ENCODE data around the gene CDH13. TPM values are rescaled to one million over a fixed set of nuclear protein-coding genes. Genes with fewer than 3 reads are reported as not detected.

Gene CDH13
- total and polyA plus RNA-seq, 9 donors: 1.9 to 34.2 (median 4.8) TPM

GRCh38 chr16:83272843-83273242 is 646.1 kb downstream of the CDH13 start:
- no peak overlapping the region for H3K4me3 ChIP-seq
- no peak overlapping the region for H3K27ac ChIP-seq
- H3K27me3 ChIP-seq: no peaks in the 10 kb centered on the region
- whole genome bisulfite sequencing, 3 donors: 71 to 75% (median 74%) methylated on average over 4 of the region's 4 CpGs
- intact Hi-C loops (cut with DNase I): no loop called here
- no peak for DNase-seq
- no peaks in the 10 kb centered on the region for H3K4me1 ChIP-seq (ENCODE audit: insufficient read depth)
- H3K36me3 ChIP-seq: no peaks in the 10 kb centered on the region
- H3K9me3 ChIP-seq: no peaks in the 10 kb centered on the region
- no peak for TF ChIP-seq POLR2A (IDR thresholded peaks at IDR 0.05)
- TF ChIP-seq EP300 (IDR thresholded peaks at IDR 0.05): no peak
- TF ChIP-seq CTCF (IDR thresholded peaks at IDR 0.05): no peak

- Histone ChIP-seq H3K27ac (no peak overlapping the region), H3K4me3 (no peak overlapping the region), H3K27me3 (no peaks in the 10 kb centered on the region), H3K4me1 (ENCODE audit: insufficient read depth) (no peaks in the 10 kb centered on the region), H3K36me3 (no peaks in the 10 kb centered on the region), H3K9me3 (no peaks in the 10 kb centered on the region)
- intact Hi-C loops (cut with DNase I): no loop called here
- 89 to 91% (median 90%) methylated on average over 9 of the region's 9 CpGs for WGBS, 3 donors
- DNase-seq: no peak
- no peak for TF ChIP-seq CTCF (IDR thresholded peaks at IDR 0.05)
- no peak for TF ChIP-seq EP300 (IDR thresholded peaks at IDR 0.05)
- TF ChIP-seq POLR2A (IDR thresholded peaks at IDR 0.05): no peak
These were observed 646.9 kb downstream of the CDH13 start for GRCh38 chr16:83273504-83274173.

- 80 to 84% (median 81%) methylated on average over 9 of the region's 9 CpGs for WGBS, 3 donors
These were observed 652.5 kb downstream of the CDH13 start for GRCh38 chr16:83279251-83279650.

GRCh38 chr16:83285921-83286320 is 659.2 kb downstream of the CDH13 start:
- no peak for TF ChIP-seq EP300 (IDR thresholded peaks at IDR 0.05)
- no peak for TF ChIP-seq CTCF (IDR thresholded peaks at IDR 0.05)
- no peak for TF ChIP-seq POLR2A (IDR thresholded peaks at IDR 0.05)
- no peak for DNase-seq
- intact Hi-C loops (cut with DNase I): no loop called here
- WGBS, 3 donors: 79 to 82% (median 82%) methylated on average over 6 of the region's 6 CpGs
- Histone ChIP-seq H3K4me3 (no peak overlapping the region), H3K4me1 (ENCODE audit: insufficient read depth) (no peaks in the 10 kb centered on the region), H3K27me3 (no peaks in the 10 kb centered on the region), H3K9me3 (no peaks in the 10 kb centered on the region), H3K36me3 (no peaks in the 10 kb centered on the region), H3K27ac (no peak overlapping the region)

More at GRCh38 chr16:83279251-83279650, 652.5 kb downstream of the CDH13 start:
- no peak overlapping the region for H3K27ac ChIP-seq
- no peaks in the 10 kb centered on the region for H3K9me3 ChIP-seq
- no peaks in the 10 kb centered on the region for H3K36me3 ChIP-seq
- H3K4me3 ChIP-seq: no peak overlapping the region
- intact Hi-C loops (cut with DNase I): no loop called here
- TF ChIP-seq POLR2A (IDR thresholded peaks at IDR 0.05) (no peak), EP300 (IDR thresholded peaks at IDR 0.05) (no peak), CTCF (IDR thresholded peaks at IDR 0.05) (no peak)
- DNase-seq: no peak
- H3K27me3 ChIP-seq: no peaks in the 10 kb centered on the region
- no peaks in the 10 kb centered on the region for H3K4me1 ChIP-seq (ENCODE audit: insufficient read depth)
